ENCODE results near the gene AGRP.

Gene AGRP

DNA sequence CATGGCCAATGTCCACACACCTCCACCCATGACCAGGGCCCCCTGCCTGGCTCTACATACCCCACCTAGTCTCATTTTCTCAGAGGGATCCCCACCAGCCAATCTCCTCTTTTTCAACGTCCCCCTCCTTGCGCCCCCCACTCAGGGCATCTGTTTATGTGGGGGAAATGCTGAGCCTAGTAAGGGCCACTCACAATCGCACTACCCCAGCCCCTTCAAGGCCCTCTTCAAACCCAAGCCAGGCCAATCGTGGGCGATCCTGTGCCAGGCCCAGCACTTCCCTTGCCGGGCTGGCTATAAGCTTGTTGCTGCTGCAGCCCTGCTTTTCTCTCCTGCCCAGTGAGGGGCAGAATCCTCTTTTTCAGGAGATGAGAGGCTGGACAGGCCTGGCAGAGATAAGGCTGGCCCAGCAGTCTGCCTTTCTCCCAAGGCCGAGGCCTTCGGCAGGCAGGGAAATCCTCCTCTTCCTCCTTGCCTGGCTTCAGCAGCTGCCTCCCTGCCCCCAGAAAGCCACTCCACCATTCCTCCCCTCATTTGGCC is 36.3 kb downstream of the AGRP start:
- Histone ChIP-seq H3K9ac (ENCODE audit: low read depth, low read length) (no peak overlapping the region), H3K27me3 (ENCODE audit: control insufficient read depth, insufficient read depth, low read length) (no peaks in the 10 kb centered on the region), H3K36me3 (ENCODE audit: control insufficient read depth, insufficient read depth, low read length) (peaks cover 14% of the 10 kb centered on the region), H3K9me3 (ENCODE audit: control insufficient read depth, insufficient read depth, low read length) (no peaks in the 10 kb centered on the region), H3K4me1 (ENCODE audit: control insufficient read depth, insufficient read depth, low read length) (no peaks in the 10 kb centered on the region), H3K4me3 (ENCODE audit: low read depth, low read length) (no peak overlapping the region)

DNA sequence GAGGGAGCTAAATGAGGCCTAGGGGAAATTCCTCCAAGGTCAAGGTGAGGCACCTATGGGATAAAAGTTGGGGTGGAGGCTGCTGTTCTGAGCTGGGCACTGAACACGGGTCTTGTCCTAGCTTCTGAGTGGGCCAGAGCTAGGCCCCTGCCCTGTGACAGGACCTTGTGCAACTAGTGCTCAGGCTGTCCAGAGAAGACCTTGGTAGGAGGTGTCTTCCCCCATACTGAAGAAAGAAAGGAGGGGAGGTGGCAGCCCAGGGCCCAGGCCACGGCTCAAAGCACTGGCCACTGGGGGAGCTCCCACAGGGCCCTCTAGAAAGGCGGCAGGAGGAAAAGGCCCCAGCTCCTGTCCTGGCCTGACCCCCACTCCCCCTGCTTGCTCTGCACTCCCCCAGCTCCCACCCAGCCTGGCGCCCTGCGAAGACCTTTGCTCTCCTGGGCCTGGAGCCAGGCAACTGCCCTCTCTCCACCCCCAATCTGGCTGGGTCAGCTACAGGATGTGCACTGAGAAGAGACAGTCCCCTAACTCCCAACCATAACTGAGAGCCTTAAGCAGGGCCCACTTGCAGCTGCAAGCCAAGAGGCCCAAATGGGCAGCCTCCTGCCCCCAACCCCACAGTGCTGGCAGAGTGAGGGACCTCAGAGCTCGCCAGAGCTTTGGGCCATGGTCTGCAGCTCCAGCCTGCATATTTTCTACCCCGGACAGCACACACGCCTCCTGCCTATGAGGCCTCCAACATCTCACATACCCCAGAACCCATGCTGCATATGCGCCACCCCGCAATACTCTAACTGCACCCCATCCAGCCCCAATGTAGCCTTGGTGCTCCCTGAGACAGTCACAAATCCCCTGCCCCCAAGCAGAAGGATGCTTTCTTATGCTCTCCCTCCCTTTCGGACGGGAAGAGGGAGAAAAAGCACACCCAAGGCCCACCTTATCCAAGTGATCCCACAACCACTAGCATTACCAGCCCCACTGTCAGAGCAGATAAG is 37.1 kb downstream of the AGRP start:
- Histone ChIP-seq H3K4me1 (ENCODE audit: control insufficient read depth, insufficient read depth, low read length) (no peaks in the 10 kb centered on the region), H3K9me3 (ENCODE audit: control insufficient read depth, insufficient read depth, low read length) (no peaks in the 10 kb centered on the region), H3K4me3 (ENCODE audit: low read depth, low read length) (no peak overlapping the region), H3K27me3 (ENCODE audit: control insufficient read depth, insufficient read depth, low read length) (no peaks in the 10 kb centered on the region), H3K9ac (ENCODE audit: low read depth, low read length) (no peak overlapping the region), H3K36me3 (ENCODE audit: control insufficient read depth, insufficient read depth, low read length) (peaks cover 16% of the 10 kb centered on the region)

DNA sequence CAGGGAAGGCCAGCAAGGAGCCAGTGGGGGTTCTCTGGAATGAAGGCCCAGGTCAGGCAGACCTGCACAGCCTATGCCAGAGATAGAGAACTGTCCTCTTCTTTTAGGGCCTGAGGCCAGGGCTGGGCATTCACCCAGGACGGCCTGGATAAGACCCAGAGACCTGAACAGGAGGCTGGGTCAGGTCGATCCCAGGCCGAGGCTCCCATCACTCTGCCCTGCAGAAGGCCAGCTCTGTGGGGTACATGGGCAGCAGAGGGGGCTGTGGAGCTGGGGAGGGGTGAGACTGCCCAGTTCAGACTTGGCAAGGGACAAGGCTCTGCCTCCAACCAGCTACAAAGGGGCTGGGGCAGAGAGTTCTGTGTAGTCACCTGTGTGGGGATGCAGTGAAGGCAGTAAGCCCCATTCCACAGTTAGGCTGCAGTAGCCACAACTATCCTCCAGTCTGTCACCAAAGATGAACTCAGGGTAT is 37.9 kb downstream of the AGRP start:
- Histone ChIP-seq H3K36me3 (ENCODE audit: control insufficient read depth, insufficient read depth, low read length) (peaks cover 16% of the 10 kb centered on the region), H3K9ac (ENCODE audit: low read depth, low read length) (no peak overlapping the region), H3K9me3 (ENCODE audit: control insufficient read depth, insufficient read depth, low read length) (no peaks in the 10 kb centered on the region), H3K4me1 (ENCODE audit: control insufficient read depth, insufficient read depth, low read length) (no peaks in the 10 kb centered on the region), H3K4me3 (ENCODE audit: low read depth, low read length) (no peak overlapping the region), H3K27me3 (ENCODE audit: control insufficient read depth, insufficient read depth, low read length) (no peaks in the 10 kb centered on the region)

DNA sequence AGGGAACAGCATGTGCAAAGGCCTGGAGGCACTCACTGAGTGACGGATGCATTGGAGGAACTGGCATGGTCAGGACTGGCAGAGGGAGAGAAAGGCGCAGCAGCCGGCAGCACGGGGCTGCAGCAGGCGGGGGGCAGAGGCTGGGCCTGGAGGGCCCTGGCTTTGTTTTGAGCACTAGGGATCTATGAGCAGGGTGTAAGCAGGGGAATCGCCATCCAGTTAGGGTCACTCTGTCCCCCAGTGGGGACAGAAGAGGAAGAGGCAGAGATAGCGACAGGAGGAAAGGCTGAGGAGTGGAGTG is 38.3 kb downstream of the AGRP start:
- Histone ChIP-seq H3K4me3 (ENCODE audit: low read depth, low read length) (no peak overlapping the region), H3K9ac (ENCODE audit: low read depth, low read length) (no peak overlapping the region), H3K36me3 (ENCODE audit: control insufficient read depth, insufficient read depth, low read length) (peaks cover 16% of the 10 kb centered on the region), H3K27me3 (ENCODE audit: control insufficient read depth, insufficient read depth, low read length) (no peaks in the 10 kb centered on the region), H3K9me3 (ENCODE audit: control insufficient read depth, insufficient read depth, low read length) (no peaks in the 10 kb centered on the region), H3K4me1 (ENCODE audit: control insufficient read depth, insufficient read depth, low read length) (no peaks in the 10 kb centered on the region)

DNA sequence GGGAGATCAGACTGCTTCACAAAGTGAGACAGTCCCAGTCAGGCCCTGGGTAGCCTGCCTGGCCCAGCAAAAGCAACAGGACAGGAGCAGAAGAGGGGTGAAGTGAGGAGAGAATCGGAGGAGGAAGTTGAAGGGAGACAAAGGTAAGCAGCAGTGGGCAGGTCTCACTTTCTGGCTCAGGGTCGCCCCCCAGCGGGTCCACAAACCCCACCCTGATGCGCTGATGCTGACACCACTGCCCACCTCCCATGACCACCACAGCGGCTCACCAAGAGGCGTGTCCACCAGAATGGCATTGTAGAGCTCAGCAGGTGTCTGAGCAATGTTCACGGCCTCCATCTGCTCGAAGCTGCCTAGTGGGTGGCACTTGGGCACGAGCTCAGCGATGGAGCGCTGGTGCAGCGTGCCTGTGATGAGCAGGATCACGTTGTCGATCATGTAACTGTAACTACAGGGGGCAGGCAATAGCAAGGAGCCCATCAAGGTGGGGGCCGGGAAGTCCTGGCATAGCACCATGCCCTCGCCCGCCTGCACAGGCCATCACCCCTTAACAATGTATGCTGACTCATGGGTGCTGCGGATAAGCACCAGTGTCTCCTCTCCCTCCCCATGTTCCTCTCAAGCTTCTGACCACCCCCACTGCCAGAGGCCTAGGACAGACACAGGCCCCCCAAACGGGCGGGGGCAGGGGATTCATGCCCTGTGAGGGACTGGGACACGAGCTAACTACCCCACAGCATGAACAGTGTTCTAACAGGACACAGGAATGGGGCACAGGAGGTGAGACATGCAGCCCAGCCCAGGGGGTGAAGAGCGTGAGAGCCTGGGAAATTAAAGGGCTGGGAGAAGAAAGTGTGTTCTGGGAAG is 38.9 kb downstream of the AGRP start:
- no peaks in the 10 kb centered on the region for H3K27me3 ChIP-seq (ENCODE audit: control insufficient read depth, insufficient read depth, low read length)
- H3K9me3 ChIP-seq (ENCODE audit: control insufficient read depth, insufficient read depth, low read length), result no peaks in the 10 kb centered on the region
- H3K4me1 ChIP-seq (ENCODE audit: control insufficient read depth, insufficient read depth, low read length), result no peaks in the 10 kb centered on the region
- H3K9ac ChIP-seq (ENCODE audit: low read depth, low read length), result peak overlapping the region; percentile 19
- peaks cover 16% of the 10 kb centered on the region for H3K36me3 ChIP-seq (ENCODE audit: control insufficient read depth, insufficient read depth, low read length)
- H3K4me3 ChIP-seq (ENCODE audit: low read depth, low read length), result no peak overlapping the region

DNA sequence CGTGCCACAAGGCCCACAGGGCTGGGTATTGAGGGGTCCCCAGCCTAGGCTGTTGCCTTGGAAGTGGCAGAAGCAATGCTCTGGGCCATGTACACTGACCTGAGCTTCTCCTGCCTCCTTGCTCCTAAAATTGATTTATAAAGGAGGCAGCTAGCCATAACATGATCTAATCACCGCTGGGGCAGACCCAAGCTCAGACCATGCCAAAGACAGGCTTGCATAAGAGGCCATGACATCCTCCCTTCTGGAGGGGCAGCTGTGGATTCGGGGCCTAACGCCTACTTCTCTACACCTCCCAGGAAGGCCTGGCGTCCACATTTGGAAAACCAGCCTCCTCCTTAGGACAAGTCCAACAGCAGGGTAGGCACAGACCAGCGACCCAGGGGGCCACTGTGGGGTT is 40.1 kb downstream of the AGRP start:
- no peaks in the 10 kb centered on the region for H3K4me1 ChIP-seq (ENCODE audit: control insufficient read depth, insufficient read depth, low read length)
- no peak overlapping the region for H3K9ac ChIP-seq (ENCODE audit: low read depth, low read length)

DNA sequence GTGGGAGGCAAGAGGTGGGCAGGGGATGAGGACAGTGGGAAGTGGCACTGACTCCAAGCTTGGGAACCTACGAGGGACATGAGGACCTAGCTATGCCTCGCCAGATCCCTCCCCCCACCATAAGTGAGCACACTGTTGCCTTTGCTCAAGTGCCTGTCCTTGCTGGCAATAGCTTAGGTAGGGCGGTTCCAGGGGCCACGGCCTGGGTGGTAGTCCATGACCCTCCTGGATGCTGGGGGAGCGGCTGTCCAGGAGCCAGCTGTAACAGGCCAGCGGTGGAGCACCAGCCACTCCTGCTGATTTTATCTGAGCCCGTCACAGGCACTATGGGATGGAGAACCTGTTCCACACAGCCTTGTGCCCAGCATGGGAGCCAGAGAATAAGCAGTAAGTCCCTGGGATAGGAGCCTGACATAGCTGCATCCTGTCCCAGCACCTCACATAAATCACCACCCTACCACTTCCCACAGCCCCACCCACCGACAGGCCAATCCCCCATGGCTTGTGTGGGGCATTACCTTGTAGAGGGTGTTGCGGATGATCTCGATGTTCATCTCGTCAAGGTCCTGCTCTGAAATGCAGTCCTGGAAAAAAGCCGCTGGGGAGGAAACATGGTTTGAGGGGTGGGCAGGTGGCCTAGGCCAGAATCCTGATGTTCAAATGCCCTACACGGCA is 40.6 kb downstream of the AGRP start:
- no peaks in the 10 kb centered on the region for H3K9me3 ChIP-seq (ENCODE audit: control insufficient read depth, insufficient read depth, low read length)
- peaks cover 24% of the 10 kb centered on the region for H3K36me3 ChIP-seq (ENCODE audit: control insufficient read depth, insufficient read depth, low read length)
- no peaks in the 10 kb centered on the region for H3K27me3 ChIP-seq (ENCODE audit: control insufficient read depth, insufficient read depth, low read length)
- no peaks in the 10 kb centered on the region for H3K4me1 ChIP-seq (ENCODE audit: control insufficient read depth, insufficient read depth, low read length)
- H3K9ac ChIP-seq (ENCODE audit: low read depth, low read length), result no peak overlapping the region
- no peak overlapping the region for H3K4me3 ChIP-seq (ENCODE audit: low read depth, low read length)

More for the DNA sequence above, 40.1 kb downstream of the AGRP start:
- no peaks in the 10 kb centered on the region for H3K27me3 ChIP-seq (ENCODE audit: control insufficient read depth, insufficient read depth, low read length)
- no peak overlapping the region for H3K4me3 ChIP-seq (ENCODE audit: low read depth, low read length)
- H3K36me3 ChIP-seq (ENCODE audit: control insufficient read depth, insufficient read depth, low read length), result peaks cover 23% of the 10 kb centered on the region
- H3K9me3 ChIP-seq (ENCODE audit: control insufficient read depth, insufficient read depth, low read length), result no peaks in the 10 kb centered on the region

DNA sequence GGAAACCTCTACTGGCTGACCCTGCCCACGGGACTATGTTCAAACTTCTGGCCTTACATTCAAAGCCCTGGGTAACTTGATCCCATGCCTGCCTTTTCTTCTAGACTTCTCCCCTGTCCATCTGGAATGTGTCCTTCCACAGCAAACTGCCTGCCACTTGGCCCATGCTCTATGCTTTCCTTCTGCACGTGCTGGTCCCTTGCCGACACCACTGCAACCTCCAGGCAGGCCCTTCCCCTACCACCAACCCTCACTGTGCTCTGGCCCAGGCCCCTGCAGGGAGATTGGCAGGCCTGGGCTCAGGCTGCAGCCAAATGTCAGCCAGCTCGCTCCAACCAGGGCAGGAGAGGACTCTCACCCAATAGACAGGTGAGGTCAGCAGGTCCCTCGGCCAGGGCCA is 41.4 kb downstream of the AGRP start:
- Histone ChIP-seq H3K9ac (ENCODE audit: low read depth, low read length) (no peak overlapping the region), H3K36me3 (ENCODE audit: control insufficient read depth, insufficient read depth, low read length) (peaks cover 25% of the 10 kb centered on the region), H3K4me1 (ENCODE audit: control insufficient read depth, insufficient read depth, low read length) (no peaks in the 10 kb centered on the region), H3K4me3 (ENCODE audit: low read depth, low read length) (no peak overlapping the region), H3K9me3 (ENCODE audit: control insufficient read depth, insufficient read depth, low read length) (no peaks in the 10 kb centered on the region), H3K27me3 (ENCODE audit: control insufficient read depth, insufficient read depth, low read length) (no peaks in the 10 kb centered on the region)

DNA sequence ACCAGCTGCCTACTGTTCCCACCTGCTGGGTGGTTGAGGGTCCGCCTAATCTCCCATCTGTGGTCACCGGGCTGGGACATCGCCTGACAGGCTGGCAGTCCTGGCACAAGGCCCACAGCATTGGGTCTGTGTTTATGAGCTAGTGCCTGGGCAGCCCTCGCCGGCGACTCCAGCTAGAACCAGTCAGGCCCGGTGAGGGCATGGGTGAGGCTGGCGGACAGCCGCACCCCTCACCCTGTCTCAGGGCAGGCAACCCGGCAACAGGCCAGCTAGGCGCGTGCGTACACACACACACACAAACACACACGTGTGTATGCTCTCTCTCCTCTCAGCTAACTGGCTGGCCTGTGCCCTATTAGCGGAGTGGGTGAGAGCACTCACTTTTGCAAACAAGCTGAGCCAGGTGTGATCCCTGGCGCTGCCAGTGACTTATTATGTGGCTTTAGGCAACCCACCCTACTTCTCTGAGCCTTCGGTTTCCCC is 42.0 kb downstream of the AGRP start:
- Histone ChIP-seq H3K4me1 (ENCODE audit: control insufficient read depth, insufficient read depth, low read length) (no peaks in the 10 kb centered on the region), H3K4me3 (ENCODE audit: low read depth, low read length) (no peak overlapping the region), H3K9ac (ENCODE audit: low read depth, low read length) (no peak overlapping the region), H3K27me3 (ENCODE audit: control insufficient read depth, insufficient read depth, low read length) (no peaks in the 10 kb centered on the region), H3K9me3 (ENCODE audit: control insufficient read depth, insufficient read depth, low read length) (no peaks in the 10 kb centered on the region), H3K36me3 (ENCODE audit: control insufficient read depth, insufficient read depth, low read length) (peaks cover 27% of the 10 kb centered on the region)

DNA sequence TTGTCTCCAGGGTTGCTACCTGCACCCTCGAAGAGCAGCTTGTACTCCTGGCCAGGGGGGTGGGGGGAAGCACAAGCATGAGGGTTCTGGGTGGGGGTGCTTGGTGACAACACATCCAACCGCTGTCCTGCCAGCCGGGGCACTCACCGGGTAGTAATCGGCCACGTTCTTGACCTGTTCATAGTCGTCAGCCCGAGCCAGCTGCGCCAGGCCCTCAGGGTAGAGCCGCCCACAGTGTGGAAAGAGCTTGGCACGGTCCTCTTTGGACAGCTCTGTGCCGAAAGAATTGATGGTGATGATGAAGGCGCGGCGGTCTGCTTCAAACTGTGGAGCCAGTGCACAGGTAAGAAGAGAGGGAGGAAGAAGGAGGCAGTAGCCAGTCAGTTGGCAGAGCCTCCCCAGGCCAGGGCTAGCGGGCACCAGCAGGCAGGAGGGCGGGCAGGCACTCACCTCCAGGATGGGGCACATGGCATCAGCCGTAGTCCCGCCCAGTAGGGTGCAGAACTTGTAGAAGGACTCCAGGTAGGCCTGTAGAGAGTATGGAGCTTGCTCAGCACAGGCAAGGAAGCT is 44.4 kb downstream of the AGRP start:
- Histone ChIP-seq H3K4me3 (ENCODE audit: low read depth, low read length) (no peak overlapping the region), H3K4me1 (ENCODE audit: control insufficient read depth, insufficient read depth, low read length) (peaks cover 1% of the 10 kb centered on the region), H3K9me3 (ENCODE audit: control insufficient read depth, insufficient read depth, low read length) (no peaks in the 10 kb centered on the region), H3K27me3 (ENCODE audit: control insufficient read depth, insufficient read depth, low read length) (no peaks in the 10 kb centered on the region), H3K36me3 (ENCODE audit: control insufficient read depth, insufficient read depth, low read length) (peaks cover 27% of the 10 kb centered on the region), H3K9ac (ENCODE audit: low read depth, low read length) (no peak overlapping the region)

All from iPS-15b (cell line).